Body of pancreas (tissue), 4 donors: ENCODE measurements around the gene MYO7B.

Experiments
- POLR2A ChIP-seq, 3 donors: fragments of 450-650 bp; IDR thresholded peaks; one replicate each; pipeline ENCODE4 v1.6.1; 2016; ENCODE audit warnings: antibody characterized with exemption in 3 of 3, mild to moderate bottlenecking in 2 of 3
- TF ChIP-seq, protein P1 (sequence below), 7 experiments: fragments of 450-650 bp in 4 of 7; fragments of 200-600 bp in 3 of 7; sonication (generic) in 3 of 7; IDR thresholded peaks; one replicate each; pipeline ENCODE4 v1.5.1; 2016 to 2019; ENCODE audit warnings: antibody characterized with exemption in 7 of 7

DNA sequence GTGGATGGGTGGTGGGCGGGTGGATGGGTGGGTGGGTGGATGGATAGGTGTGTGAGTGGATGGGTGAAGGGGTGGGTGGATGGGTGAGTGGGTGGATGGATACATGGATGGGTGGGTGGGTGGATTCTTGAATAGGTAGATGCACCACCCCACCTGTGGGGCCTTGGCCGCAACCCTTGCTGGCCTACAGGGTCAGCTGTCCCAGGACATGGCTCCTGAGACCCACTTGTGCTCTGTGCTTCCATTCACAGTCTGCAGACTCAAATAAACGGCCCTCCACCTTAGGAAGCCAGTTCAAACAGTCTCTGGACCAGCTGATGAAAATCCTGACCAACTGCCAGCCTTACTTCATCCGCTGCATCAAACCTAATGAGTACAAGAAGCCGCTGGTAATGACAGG is 54.4 kb downstream of the MYO7B start:
- TF ChIP-seq, protein P1, sequence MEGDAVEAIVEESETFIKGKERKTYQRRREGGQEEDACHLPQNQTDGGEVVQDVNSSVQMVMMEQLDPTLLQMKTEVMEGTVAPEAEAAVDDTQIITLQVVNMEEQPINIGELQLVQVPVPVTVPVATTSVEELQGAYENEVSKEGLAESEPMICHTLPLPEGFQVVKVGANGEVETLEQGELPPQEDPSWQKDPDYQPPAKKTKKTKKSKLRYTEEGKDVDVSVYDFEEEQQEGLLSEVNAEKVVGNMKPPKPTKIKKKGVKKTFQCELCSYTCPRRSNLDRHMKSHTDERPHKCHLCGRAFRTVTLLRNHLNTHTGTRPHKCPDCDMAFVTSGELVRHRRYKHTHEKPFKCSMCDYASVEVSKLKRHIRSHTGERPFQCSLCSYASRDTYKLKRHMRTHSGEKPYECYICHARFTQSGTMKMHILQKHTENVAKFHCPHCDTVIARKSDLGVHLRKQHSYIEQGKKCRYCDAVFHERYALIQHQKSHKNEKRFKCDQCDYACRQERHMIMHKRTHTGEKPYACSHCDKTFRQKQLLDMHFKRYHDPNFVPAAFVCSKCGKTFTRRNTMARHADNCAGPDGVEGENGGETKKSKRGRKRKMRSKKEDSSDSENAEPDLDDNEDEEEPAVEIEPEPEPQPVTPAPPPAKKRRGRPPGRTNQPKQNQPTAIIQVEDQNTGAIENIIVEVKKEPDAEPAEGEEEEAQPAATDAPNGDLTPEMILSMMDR (IDR thresholded peaks at IDR 0.05): no peak
- no peak for TF ChIP-seq POLR2A (IDR thresholded peaks at IDR 0.05)
